Adrenal gland (tissue), 5 donors: ENCODE results near the gene SLMAP.

Experiments
- CTCF ChIP-seq, 6 experiments: fragments of 450-650 bp in 4 of 6; fragments of 200-600 bp in 2 of 6; sonication (generic) in 1 of 6; IDR thresholded peaks; 1 replicate in 5 of 6; 2 replicates in 1 of 6; pipeline versions ENCODE4 v1.5.1 to v1.8.0; 2016 to 2021; ENCODE audit warnings: antibody characterized with exemption in 6 of 6, mild to moderate bottlenecking in 2 of 6, moderate library complexity in 1 of 6
- POLR2A ChIP-seq, 2 donors: fragments of 450-650 bp; IDR thresholded peaks; one replicate each; pipeline ENCODE4 v1.6.1; 2017; ENCODE audit warnings: antibody characterized with exemption in 2 of 2, mild to moderate bottlenecking in 2 of 2, moderate library complexity in 1 of 2
- donor health status: DM: no; HTN: no; CAD: no.

DNA sequence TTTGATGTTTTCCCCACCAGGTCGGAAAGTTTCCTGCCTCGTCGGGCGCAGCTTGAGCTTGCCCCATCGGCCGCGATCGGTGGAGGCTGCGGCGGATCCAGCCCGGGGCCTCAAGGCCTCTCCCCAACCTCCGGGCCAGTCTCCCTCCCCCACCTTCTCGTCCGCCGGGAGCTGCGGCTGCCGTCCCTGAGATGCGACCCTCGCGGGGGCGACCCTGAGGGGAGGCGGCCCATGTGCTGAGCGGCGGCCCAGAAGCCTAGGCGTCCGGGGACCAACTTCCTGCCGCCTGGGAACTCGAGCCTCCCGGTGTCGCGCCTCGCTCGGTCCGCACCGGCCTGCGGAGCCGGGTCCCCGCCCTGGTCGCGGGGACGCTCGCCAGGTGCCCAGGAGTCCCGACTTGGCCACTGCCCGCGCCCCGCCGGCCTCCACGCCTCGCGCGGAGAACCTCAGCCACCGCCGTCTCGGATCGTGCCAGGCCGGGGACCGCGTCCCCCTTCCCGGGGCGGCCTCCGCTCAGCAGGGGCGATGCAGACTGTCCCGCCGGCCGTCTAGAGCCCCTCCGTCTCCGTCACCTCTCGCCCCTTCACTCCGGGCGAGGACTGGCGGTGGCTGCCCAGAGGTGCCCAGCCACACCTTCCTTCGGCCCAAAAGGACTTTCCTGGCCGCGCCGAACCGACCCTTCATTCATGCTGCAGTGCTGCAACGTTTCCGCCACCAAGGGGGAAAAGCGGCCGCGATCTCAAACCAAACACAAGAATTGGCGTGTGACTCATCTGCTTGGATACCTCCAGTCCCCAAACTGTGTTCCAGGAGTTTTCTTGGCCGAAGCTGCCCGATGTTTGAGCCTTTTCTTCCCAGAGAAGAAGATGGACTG, 656 bp downstream of the SLMAP start:
- TF ChIP-seq CTCF (IDR thresholded peaks at IDR 0.05) = no peak
- peak in 1 of 2 donors; percentile 43 for TF ChIP-seq POLR2A (IDR thresholded peaks at IDR 0.05)
